Measurements from ENCODE around the gene AFF3. TPM values are rescaled to one million over a fixed set of nuclear protein-coding genes. Genes with fewer than 3 reads are reported as not detected.

Gene AFF3
- total RNA-seq, 4 donors from 2014 or later = 5.3 to 216 (median 12.5) TPM

GRCh38 chr2:99881901-99882591 lies 260.3 kb downstream of the AFF3 start:
- Histone ChIP-seq H3K36me3 (no peaks in the 10 kb centered on the region), H3K27me3 (no peaks in the 10 kb centered on the region), H3K4me3 (no peak overlapping the region), H3K27ac (no peak overlapping the region), H3K9me3 (no peaks in the 10 kb centered on the region), H3K4me1 (peaks cover 0 to 6% (median 0%) of the 10 kb centered on the region in 4 donors)
- DNase-seq = no peak
- TF ChIP-seq CTCF (IDR thresholded peaks at IDR 0.05) (no peak), POLR2A (IDR thresholded peaks at IDR 0.05) (no peak)

GRCh38 chr2:99880964-99881294 lies 261.5 kb downstream of the AFF3 start:
- no peak overlapping the region for H3K27ac ChIP-seq
- peaks cover 0 to 6% (median 0%) of the 10 kb centered on the region in 4 donors for H3K4me1 ChIP-seq
- TF ChIP-seq POLR2A (IDR thresholded peaks at IDR 0.05) (no peak), CTCF (IDR thresholded peaks at IDR 0.05) (no peak)

GRCh38 chr2:99880148-99880963 lies 262.0 kb downstream of the AFF3 start:
- H3K27me3 ChIP-seq = no peaks in the 10 kb centered on the region
- peaks cover 0 to 6% (median 0%) of the 10 kb centered on the region in 4 donors for H3K4me1 ChIP-seq
- DNase-seq = no peak
- no peak overlapping the region for H3K4me3 ChIP-seq
- TF ChIP-seq POLR2A (IDR thresholded peaks at IDR 0.05) (no peak), CTCF (IDR thresholded peaks at IDR 0.05) (no peak)
- H3K27ac ChIP-seq = no peak overlapping the region
- H3K36me3 ChIP-seq = no peaks in the 10 kb centered on the region
- no peaks in the 10 kb centered on the region for H3K9me3 ChIP-seq

More at GRCh38 chr2:99880964-99881294, 261.5 kb downstream of the AFF3 start:
- H3K36me3 ChIP-seq = no peaks in the 10 kb centered on the region
- no peak overlapping the region for H3K4me3 ChIP-seq
- no peaks in the 10 kb centered on the region for H3K9me3 ChIP-seq
- no peaks in the 10 kb centered on the region for H3K27me3 ChIP-seq
- no peak for DNase-seq

- TF ChIP-seq CTCF (IDR thresholded peaks at IDR 0.05) (no peak), POLR2A (IDR thresholded peaks at IDR 0.05) (no peak)
- Histone ChIP-seq H3K36me3 (no peaks in the 10 kb centered on the region), H3K4me1 (peaks cover 0 to 6% (median 0%) of the 10 kb centered on the region in 4 donors), H3K4me3 (no peak overlapping the region), H3K27me3 (no peaks in the 10 kb centered on the region), H3K27ac (no peak overlapping the region), H3K9me3 (no peaks in the 10 kb centered on the region)
- DNase-seq = no peak
Observed at GRCh38 chr2:99879481-99879880, 262.9 kb downstream of the AFF3 start.

GRCh38 chr2:99878581-99879350 lies 263.6 kb downstream of the AFF3 start:
- no peak for TF ChIP-seq POLR2A (IDR thresholded peaks at IDR 0.05)
- TF ChIP-seq CTCF (IDR thresholded peaks at IDR 0.05) = no peak
- Histone ChIP-seq H3K9me3 (no peaks in the 10 kb centered on the region), H3K4me1 (peaks cover 0 to 6% (median 0%) of the 10 kb centered on the region in 4 donors), H3K4me3 (no peak overlapping the region), H3K27ac (no peak overlapping the region), H3K36me3 (no peaks in the 10 kb centered on the region), H3K27me3 (no peaks in the 10 kb centered on the region)
- no peak for DNase-seq
